Inflammatory macrophage (primary cell): ENCODE results near the gene HLA-A.
A peak's percentile ranks its signal among the peaks of the same experiment; 100 is the strongest.

Source experiments
- DNase-seq, 2 donors: peaks; one replicate each; pipeline ENCODE4 v3.0.0-alpha.2; 2020 to 2022

HLA-A gene

DNA sequence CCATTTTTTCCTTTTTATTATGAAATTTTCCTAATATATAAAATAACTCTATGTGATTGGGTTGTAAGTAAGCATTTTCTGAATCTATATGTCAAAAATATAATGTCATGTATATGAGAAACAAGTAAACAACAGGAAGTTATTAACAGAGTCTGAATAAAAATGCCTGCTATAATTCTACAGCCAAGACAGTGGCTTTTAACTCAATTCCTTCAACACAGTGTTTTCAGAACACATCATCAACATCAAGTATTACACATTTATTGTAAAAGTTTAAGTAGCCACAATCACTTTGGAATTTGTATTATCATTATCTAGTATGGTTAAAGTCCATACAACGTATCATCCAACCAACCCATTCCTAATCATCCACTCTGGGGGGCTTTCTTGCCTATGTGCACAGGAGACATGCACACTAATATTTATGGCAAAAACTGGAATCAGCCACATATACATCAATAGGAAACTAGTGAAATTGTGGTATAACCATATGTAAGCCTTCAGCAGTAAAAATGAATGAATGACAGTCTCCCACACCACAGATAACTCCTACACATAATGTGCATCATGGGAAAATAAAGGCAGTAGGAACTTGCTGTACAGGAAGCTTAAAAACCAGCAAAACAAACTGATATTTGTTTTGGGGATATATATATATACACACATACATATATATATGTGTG is 6.9 kb upstream of the HLA-A start:
- DNase-seq: no peak

DNA sequence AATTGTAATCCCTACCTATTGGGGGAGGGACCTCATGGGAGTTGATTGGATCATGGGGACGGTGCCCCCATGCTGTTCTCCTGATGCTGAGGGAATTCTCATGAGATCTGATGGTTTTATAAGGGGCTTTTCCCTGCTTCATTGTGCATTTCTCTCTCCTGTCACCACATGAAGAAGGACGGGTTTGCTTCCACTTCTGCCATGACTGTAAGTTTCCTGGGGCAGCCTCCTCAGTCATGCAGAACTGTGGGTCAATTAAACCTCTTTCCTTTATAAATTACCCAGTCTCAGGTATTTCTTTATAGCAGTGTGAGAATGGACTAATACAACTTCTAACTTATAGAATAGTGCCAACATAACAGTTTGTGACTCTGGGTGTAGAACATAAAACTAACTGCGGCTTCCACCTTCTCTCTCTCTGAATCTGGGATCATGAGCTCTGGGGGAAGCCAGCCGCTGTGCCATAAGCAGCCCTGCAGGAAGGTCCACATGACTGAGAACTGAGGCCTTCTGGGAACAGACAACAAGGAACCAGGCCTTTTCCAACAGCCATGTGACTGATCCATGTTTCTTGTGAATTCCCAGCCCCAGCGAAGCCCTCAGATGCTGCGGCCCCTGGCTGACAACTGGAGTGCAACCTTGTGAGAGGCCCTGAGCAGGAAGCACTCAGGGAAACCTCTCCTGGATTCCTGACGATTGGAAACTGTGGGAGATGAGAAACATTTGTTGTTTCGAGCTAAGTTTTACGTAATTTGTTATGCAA is 3.4 kb upstream of the HLA-A start:
- no peak for DNase-seq

DNA sequence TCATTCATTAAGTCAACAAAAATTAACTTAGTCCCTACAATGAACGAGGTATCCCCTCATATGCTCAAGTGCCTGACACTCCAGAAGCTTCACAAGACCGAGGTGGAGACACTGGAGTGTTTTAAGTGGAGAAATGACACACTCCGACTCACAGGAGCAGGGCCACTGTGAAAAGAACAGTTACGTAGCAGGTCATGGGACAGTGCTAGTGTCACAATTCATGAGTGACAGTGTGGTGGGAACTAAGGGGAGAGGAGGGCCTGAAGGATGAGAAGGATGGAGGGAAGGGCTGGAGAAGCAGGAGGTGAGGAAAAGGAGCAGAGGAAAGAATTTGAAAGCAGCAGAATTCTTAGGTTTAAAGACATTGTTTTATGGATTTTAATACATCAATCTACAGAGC is 1.3 kb upstream of the HLA-A start:
- peak; percentile 56 to 81 for DNase-seq

DNA sequence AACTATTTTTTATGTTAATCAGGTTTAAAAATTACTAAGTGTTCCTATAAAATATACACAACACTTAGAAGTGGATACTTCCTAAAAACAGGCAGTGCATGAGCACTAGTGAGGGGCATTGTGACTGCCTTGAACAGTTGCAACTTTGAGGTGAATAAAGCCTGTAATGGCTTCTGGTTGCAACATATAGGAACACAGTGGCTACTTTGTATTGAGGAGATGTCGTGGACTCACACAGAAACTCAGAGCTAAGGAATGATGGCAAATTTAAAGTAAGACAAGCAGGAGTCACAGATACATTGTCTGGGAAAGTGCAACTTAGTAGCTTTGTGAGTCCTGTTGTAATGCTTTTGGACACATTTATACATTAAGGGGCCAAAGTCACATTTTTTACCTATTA is 861 bp upstream of the HLA-A start:
- peak; percentile 36 to 64 for DNase-seq

DNA sequence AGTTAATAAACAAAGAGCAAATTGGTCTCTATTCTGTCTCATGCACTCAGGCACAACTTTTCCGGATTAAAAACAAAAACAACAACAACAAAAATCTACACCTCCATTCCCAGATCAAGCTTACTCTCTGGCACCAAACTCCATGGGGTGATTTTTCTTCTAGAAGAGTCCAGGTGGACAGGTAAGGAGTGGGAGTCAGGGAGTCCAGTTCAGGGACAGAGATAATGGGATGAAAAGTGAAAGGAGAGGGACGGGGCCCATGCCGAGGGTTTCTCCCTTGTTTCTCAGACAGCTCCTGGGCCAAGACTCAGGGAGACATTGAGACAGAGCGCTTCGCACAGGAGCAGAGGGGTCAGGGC is 437 bp upstream of the HLA-A start:
- DNase-seq: no peak

DNA sequence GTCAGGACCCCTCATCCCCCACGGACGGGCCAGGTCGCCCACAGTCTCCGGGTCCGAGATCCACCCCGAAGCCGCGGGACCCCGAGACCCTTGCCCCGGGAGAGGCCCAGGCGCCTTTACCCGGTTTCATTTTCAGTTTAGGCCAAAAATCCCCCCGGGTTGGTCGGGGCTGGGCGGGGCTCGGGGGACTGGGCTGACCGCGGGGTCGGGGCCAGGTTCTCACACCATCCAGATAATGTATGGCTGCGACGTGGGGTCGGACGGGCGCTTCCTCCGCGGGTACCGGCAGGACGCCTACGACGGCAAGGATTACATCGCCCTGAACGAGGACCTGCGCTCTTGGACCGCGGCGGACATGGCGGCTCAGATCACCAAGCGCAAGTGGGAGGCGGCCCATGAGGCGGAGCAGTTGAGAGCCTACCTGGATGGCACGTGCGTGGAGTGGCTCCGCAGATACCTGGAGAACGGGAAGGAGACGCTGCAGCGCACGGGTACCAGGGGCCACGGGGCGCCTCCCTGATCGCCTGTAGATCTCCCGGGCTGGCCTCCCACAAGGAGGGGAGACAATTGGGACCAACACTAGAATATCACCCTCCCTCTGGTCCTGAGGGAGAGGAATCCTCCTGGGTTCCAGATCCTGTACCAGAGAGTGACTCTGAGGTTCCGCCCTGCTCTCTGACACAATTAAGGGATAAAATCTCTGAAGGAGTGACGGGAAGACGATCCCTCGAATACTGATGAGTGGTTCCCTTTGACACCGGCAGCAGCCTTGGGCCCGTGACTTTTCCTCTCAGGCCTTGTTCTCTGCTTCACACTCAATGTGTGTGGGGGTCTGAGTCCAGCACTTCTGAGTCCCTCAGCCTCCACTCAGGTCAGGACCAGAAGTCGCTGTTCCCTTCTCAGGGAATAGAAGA is 978 bp downstream of the HLA-A start:
- DNase-seq: no peak

DNA sequence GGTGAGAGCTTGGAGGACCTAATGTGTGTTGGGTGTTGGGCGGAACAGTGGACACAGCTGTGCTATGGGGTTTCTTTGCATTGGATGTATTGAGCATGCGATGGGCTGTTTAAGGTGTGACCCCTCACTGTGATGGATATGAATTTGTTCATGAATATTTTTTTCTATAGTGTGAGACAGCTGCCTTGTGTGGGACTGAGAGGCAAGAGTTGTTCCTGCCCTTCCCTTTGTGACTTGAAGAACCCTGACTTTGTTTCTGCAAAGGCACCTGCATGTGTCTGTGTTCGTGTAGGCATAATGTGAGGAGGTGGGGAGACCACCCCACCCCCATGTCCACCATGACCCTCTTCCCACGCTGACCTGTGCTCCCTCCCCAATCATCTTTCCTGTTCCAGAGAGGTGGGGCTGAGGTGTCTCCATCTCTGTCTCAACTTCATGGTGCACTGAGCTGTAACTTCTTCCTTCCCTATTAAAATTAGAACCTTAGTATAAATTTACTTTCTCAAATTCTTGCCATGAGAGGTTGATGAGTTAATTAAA is 3.0 kb downstream of the HLA-A start:
- DNase-seq: no peak

DNA sequence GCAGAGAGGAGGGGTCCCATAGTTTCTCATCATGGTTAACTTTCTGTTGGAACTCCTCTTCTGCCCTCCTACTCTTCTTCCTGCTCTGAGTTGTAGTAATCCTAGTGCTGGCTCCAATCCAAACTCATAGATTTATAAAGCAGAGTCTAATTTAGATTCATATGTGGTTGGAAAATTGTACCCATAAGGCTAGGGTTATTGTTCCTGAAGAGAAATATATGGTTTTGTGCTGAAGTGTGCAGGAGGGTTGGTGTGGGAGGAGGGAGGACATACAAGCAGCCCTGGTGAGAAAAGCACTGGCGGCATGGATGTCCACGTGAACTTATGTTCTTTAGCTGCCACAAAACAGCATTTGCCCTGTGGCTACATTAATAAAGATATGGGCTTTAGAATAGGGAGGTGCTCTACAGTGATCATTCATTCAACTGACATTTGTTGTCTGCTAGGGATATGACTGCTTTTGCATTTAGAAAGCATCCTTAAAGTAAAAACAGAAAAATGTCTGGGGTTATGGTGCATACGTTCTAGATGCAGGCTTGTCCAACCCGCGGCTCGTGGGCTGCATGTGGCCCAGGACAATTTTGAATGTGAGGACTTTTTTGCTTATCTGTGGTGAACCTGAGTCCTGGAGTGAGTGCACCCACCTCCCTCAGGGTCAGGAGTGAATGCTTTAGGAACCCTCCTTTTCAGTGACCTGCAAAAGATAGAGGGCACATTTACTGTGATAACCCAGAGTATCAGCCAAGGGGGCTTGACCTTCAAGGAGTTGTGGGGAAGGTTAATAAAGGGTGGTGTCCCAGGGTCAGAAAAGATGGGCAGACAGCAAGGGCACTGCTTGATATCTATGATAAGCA is 4.1 kb downstream of the HLA-A start:
- no peak for DNase-seq

DNA sequence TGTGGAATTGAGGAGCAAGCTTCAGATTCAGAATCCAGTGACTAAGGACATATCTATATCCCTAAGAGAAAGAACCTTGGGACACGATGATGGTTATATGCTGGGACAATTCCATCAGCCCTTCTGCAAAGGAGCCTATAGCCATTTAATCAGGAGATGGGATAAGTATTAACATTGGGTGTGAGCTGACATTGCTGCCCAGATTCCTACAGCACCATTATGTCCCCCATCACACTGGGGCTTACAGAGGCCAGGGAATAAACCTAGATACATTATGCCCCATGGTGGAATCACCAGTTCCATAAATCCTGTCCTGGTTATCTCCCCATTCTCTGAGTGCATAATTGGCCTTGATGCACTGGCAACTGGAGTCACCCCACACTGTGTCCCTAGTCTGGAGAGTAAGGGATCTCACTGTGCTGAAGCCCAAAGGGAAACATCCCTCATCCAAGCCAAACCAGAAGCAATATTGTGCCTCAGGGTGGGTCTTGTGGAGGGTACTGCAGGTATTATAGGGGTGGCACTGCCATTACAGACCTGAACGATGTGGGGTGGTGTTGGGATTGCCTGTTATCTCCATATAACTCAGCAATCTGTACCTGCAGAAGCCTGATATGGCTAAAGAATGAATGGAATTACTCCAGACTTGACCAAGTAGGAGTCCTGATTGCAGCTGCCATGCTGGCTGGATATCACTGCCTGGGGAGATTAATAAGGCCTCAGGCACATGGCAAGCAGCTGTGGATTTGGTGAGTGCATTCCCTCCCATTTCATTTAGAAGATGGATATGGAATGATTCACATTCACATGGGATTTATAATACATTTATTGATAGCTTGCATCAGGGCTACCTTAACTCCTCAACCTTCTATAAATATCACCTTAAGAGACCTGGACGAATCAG is 5.0 kb downstream of the HLA-A start:
- DNase-seq: no peak

DNA sequence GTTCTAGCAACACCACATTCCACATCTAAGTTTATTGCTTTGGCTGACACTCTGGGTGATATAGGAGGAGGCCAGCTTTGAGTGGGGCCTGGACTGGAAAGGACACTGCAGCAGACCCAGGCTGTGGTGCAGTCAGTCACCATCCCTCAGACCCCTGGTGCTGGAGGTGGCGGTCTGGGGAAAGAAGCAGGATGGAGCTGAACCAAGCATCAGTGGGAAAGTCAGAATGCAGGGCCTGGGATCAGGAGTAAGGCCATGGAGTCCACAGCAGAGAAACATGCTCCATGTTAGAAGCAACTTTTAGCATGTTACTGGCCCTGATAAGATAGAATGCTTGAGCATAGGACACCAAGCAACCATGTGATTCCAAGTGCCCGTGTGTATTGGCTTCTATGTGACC is 5.9 kb downstream of the HLA-A start:
- no peak for DNase-seq

DNA sequence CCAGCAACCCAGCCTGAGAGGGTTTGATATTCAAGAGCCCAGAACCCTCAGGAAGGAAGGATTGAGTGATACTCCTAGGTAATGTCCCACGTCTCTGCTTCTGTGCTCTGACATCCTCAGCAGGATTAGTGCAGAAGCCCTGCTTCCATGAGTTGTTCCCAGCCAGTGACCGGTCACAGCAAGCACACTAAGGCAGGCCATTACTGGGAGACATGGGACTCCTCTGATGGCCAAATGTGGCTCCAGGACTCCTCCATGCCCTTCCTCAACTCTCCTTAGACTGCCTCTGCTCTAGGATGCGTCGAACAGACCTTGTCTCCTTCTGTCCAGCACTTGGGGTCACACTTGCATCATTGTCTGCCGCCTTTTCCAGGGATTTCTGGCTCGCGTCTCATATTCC is 7.6 kb downstream of the HLA-A start:
- DNase-seq: no peak

DNA sequence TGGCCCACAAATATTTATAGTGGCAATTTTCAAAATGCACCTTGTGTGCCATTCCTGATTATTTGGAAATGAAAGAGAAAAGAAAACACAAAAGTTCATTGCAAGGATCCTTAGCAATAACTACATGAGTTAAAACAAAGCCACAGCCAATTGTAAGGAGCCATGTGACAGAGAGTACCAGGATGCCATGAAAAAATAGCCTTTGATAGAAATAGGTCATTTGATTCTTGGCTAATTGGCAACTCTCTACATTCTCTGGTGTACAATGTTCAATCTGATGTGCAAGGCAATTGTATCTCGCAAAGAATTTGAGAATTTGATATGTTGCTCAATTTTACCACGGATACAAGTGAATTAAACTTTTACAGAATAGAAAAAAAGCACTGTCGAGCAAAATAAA is 9.6 kb downstream of the HLA-A start:
- no peak for DNase-seq

DNA sequence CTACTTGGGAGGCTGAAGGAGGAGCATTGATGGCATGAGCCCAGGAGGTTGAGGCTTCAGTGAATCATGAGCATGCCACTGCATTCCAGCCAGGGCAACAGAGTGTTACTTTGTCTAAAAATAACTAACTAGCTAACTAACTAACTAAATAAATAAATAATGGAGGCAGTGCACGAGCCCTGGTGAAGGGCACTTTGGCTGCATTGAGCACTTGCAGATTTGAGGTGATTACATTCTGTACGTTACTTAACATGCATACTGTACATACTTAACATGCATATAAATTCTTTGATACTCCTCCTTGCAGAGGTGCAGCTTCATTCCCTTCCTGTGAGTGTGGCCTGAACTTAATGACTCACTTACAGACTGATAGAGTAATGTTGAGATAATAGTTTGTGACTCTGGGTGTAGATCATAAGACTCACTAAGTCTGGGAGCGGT is 10.7 kb downstream of the HLA-A start:
- peak in 1 of 2 donors; percentile 53 for DNase-seq

DNA sequence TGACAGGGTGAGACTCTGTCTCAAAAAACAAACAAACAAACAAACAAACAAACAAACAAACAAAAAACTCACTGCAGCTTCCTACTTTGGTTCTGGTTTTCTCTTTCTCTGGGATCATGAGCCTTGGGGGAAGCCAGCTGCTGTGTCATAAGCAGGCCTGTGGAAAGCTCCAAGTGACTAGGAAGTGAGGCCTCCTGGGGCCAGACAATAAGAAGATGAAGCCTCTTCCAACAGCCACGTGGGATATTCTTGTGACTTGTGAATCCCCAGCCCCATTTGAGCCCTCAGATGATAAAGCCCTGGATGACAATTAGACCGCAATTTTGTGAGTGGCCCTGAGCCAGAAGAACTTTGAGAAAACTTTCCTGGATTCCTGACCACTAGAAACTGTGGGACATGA is 11.4 kb downstream of the HLA-A start:
- DNase-seq: peak in 1 of 2 donors; percentile 73

DNA sequence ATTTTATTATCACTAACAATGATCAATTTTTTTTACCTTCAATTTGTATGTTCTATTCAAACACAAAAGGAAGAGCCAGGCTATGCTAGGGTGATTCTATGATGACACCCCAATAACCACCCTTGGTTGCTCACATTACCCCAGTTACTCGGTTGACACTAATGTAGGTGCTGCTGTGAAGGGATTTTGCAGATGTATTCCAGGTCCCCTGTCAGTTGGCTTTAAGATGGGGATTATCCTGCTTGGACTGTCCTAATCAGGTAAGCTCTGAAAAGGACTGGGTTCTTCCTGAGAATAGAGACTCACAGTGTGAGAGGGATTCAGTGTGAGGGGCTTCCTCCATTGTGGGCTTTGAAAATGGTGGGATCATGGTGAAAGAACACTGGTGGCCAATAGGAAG is 11.9 kb downstream of the HLA-A start:
- no peak for DNase-seq

DNA sequence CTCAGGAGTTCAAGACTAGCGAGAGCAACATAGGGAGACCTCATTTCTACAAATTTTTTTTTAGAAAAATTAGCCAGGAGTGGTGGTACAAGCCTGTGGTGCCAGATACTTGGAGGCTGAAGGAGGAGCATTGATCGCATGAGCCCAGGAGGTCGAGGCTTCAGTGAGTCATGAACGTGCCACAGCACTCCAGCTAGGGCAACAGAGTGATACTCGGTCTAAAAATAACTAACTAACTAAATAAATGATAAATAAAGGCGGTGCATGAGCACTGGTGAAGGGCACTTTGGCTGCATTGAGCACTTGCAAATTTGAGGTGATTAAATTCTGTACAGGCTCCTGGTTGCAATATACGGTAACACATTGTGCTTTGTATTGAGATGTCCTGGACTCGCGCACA is 13.5 kb downstream of the HLA-A start:
- DNase-seq: no peak

DNA sequence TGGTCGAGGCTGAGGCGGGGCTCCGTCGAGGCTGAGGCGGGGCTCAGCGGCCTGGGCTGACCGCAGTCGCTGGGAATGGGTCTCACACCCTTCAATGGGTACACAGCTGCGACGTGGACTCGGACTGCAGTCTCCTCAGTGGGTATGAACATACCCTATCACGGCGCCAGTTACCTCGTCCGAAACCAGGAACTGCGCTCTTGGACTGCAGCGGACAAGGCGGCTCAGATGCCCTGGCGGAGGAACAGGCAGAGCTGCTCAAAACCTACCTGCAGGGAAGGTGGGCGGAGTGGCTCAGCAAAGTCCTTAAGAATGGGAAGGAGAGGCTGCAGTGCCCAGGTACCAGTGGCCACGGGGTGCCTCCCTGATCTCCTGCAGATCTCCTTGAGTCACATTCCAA is 14.2 kb downstream of the HLA-A start:
- DNase-seq: no peak

DNA sequence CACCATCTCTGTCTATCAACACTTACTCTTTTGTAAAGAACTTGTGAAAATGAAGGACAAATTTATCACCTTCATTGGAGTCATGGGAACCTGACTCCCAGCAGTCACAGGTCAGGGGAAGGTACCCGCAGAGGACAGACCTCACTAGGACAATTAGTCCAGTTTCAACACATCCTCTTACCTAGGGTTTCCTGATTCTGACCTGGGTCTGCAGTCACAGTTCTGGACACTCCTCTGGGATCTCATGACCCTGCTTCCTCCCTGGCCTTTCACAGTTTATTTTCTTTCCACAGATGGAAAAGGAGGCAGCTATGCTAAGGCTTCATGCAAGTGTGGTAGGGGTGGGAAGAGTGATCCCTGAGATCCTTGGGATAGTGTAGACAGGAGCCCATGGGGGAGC is 15.7 kb downstream of the HLA-A start:
- no peak for DNase-seq

DNA sequence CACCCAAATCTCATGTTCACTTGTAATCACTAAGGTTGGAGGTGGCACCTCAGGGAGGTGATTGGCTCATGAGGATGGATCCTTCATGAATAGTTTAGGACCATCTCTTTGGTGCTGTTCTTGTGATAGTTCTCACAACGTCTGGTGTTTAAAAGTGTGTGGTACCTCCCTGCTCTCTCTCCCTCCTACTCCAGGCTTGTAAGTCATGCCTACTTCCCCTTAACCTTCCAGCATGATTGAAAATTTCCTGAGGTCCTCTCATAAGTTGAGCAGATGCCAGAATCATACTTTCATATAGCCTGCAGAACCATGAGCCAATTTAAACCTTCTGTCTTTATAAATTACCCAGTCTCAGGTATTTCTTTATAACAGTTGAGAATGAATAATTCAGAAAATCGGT is 16.6 kb downstream of the HLA-A start:
- peak in 1 of 2 donors; percentile 60 for DNase-seq

DNA sequence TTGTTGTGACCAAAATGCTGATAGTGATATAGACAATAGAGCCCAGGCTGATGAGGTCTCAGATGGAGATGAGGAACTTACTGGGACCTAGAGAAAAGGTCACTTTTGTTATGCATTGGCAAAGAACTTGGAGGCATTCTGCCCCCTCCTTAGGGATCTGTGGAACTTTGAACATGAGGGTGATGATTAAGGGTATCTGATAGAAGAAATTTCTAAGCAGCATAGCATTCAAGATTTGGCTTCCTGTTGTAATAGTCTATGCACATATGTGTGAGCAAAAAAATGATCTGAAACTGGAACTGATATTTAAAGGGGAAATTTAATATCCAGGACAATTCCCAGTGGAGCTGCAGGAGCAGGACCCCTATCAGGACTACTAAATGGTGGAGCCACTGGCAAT is 17.1 kb downstream of the HLA-A start:
- peak; percentile 12 to 46 for DNase-seq

DNA sequence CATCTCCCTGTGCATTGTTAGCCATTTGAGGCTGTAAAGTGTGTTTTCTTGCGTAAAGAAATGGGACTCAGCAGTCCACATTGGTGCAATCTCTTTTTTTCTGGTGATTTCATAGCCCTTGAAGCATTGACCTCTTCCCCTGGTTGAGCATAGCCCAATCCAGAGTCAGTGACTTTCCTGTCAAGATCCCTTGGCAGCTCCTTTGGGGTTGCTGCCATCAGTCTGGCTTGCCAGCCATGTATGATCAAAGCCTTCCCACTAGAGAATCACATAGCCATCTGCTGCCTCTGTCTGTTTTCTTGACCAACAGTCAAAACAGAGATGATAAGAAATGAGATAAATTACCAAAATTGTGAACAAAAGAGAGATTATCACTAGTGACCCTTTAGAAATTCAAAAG is 19.6 kb downstream of the HLA-A start:
- DNase-seq: no peak
